ENCODE results near the gene G3BP1.

DNA sequence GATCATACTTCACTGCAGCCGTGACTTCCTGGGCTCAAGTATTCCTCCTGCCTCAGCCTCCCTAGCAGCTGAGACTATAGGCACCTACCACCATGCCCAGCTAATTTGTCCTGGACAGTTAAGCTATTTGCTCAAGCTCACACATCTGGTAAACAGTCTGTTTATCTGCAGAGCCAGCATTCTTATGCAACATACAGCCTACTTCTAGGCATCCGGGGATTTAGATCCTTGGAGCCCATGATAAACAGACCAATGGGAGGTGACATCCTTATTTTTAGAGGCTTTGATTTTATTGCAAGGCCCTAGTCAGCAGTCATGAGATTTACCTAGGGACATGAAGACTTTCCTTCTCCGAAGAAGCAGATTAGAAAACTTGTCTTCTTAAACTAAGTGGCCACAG is 34.3 kb upstream of the G3BP1 start:
- TF ChIP-seq, protein P1, sequence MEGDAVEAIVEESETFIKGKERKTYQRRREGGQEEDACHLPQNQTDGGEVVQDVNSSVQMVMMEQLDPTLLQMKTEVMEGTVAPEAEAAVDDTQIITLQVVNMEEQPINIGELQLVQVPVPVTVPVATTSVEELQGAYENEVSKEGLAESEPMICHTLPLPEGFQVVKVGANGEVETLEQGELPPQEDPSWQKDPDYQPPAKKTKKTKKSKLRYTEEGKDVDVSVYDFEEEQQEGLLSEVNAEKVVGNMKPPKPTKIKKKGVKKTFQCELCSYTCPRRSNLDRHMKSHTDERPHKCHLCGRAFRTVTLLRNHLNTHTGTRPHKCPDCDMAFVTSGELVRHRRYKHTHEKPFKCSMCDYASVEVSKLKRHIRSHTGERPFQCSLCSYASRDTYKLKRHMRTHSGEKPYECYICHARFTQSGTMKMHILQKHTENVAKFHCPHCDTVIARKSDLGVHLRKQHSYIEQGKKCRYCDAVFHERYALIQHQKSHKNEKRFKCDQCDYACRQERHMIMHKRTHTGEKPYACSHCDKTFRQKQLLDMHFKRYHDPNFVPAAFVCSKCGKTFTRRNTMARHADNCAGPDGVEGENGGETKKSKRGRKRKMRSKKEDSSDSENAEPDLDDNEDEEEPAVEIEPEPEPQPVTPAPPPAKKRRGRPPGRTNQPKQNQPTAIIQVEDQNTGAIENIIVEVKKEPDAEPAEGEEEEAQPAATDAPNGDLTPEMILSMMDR (IDR thresholded peaks at IDR 0.05), result no peak
- TF ChIP-seq POLR2AphosphoS5 (IDR thresholded peaks at IDR 0.05) (no peak), POLR2A (IDR thresholded peaks at IDR 0.05) (no peak)
